ENCODE measurements around the gene TRPM2.

TRPM2 gene

DNA sequence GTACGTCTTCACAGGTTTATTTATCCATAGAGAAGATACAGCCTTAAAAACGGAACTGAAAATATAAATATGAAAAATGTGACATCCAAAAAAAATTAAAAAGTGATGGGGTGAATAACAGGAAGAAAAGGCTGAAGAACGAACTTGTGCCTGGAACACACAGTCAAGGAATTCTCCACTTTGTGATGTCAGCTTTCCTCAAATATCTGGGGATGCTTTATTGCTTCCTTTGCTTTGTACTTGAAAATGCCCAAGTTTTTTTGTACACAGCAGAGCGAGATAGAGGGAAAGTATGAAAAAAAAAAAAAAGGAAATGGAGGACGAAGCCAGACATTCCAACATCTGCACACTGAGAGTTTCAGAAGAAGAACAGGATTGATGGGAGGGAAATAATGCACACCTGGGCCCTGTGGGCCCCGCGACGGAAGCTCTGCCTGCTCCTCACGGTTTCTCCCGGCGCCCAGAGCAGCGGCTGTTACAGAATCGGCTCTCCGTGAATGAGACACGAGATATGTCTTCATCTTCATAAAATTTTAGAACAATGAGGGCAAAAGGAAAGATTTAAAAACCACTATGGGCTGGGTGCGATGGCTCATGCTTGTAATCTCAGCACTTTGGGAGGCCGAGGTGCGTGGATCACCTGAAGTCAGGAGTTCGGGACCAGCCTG is 91.9 kb downstream of the TRPM2 start:
- no peak for DNase-seq (ENCODE audit: low read depth, low spot score)
- no peak overlapping the region for H3K4me3 ChIP-seq (ENCODE audit: low read length)

DNA sequence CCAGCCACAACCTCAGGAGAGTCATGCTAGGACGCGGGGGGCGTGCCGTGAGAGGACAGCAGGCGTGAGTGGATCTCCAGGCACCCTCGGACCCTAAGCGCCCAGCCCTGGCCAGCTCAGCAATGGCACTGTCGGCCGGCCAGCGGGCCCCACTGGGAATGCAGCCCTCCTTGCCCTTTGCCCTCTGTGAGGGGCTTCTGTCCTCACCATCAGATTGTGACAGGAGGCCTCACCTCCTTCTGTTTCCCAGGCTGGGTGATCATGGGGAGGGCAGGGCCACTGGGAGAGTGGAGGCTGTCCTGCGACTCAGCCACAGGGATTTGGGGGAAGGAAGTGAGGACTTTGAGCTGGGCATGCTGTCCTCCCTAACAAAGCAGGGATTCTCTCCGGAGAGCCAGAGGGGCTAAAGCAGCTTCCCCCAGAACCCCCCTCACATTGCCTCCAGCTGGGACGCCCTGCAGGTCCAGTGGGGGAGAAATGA is 95.3 kb downstream of the TRPM2 start:
- DNase-seq (ENCODE audit: low read depth, low spot score) = no peak
- H3K4me3 ChIP-seq (ENCODE audit: low read length) = no peak overlapping the region

DNA sequence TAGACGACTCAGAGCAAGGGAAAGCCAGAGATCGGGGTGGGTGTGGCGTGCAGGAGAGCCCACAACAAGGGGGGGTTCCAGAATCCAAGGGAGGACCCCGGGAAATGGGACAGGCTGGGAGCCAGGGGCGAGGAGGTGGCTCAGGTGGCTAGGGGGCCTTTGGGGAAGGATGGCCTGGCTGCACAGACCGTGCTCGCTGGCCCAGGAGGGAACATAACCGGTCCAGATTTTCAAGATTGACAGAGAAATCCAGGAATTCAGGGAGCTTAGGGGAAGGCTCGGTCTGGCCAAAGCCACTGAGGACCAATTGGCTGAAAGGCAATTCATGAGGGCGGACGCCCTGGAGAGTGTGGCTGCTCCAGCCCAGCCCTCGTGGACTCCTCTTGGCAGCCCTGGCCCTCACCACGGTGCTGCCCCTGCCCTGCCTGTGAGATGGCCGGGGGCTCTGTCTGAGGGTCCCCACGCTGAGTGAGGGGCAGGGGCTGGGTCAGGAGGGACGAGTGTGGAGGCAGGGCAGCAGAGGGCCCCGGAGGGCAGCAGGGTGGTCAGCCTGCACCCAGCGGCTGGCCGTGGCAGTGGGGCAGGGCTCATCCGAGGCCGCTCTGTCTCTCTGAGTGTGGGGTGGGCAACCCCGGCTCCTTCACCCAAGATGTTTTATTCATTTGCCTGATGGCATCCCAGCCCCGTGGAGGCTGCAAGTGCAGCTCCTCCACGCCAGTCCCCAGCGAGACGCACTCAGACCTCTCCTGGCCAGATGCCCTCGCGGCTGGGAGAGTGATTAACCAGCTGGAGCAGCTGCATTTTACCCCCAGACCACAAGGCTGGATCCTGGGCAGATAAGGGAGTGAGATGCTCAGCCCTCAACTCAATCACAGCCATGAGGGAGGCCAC is 96.3 kb downstream of the TRPM2 start:
- no peak overlapping the region for H3K4me3 ChIP-seq (ENCODE audit: low read length)
- DNase-seq (ENCODE audit: low read depth, low spot score) = no peak

DNA sequence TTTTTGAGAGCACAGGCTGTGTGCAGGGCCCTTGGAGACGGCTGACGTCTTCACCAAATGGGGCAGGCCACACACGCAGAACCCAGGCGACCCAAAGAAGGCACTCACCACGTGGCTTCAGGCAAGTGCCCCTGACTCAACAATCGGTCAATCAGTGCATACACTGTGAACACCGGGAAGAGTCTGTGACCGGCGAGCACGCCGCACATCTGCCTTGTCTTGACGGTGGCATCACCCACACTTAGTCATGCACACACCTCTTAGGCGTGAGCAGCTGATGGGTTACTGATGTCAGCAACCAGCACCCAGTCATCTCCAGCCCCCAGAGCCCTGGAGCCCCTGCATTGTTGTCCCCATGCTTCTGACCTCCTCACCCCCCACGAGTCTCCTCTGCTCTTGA is 97.0 kb downstream of the TRPM2 start:
- H3K4me3 ChIP-seq (ENCODE audit: low read length) = no peak overlapping the region
- DNase-seq (ENCODE audit: low read depth, low spot score) = no peak

DNA sequence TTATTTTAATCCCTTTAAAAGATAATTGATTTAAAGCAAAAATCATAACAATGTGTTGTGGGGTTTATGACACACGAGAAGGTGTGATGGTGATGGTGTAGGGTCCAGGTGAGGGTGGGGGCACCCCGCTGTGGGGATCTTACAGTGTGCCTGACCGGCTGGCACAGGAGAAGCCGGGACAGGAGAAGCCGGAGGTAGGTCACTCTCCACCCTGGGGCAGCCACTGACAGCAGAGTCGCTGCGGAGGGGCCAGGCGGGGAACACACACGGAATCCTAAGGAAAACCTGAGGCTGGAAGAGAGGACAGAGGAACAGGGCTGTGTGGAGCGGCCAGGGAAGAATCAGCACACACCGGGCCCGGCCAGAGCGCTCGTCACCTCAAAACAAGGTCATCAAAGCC is 97.6 kb downstream of the TRPM2 start:
- H3K4me3 ChIP-seq (ENCODE audit: low read length) = no peak overlapping the region

DNA sequence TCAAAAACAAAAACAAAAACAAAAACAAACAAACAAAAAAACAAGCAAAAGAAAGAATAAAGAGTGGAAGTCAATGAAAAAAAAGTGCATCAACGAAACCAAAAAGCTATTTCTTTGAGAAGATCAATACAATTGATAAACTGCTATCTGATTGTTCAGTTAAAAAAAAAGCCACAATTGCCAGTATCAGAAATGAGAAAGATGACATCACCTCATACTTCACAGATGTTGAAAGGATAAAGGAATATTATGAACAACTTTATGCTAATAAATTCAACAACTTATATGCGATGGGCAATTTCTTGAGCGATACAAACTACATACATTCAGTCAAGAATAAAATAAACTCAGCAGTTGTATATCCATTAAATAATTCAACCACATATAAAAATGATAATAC is 99.7 kb downstream of the TRPM2 start:
- no peak for DNase-seq (ENCODE audit: low read depth, low spot score)
- H3K4me3 ChIP-seq (ENCODE audit: low read length) = no peak overlapping the region

More for the DNA sequence above, 97.6 kb downstream of the TRPM2 start:
- DNase-seq (ENCODE audit: low read depth, low spot score) = no peak

DNA sequence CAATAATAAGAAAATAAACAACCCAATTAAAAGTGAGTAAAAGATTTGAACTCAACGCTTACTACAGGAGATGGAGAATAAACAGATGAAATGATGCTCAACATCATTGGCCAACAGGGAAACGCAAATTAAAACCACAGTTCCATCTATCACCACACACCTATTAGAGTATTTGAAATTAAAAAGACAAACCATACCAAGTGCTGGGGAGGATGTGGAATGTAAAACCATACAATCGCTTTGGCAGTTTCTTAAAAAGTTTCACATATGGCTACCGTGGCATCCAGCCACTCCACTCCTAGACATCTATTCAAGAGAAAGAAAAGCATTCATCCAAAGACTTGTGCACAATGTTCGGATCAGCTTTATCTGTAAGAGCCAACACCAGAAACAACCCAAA is 100.6 kb downstream of the TRPM2 start:
- DNase-seq (ENCODE audit: low read depth, low spot score) = no peak
- no peak overlapping the region for H3K4me3 ChIP-seq (ENCODE audit: low read length)

DNA sequence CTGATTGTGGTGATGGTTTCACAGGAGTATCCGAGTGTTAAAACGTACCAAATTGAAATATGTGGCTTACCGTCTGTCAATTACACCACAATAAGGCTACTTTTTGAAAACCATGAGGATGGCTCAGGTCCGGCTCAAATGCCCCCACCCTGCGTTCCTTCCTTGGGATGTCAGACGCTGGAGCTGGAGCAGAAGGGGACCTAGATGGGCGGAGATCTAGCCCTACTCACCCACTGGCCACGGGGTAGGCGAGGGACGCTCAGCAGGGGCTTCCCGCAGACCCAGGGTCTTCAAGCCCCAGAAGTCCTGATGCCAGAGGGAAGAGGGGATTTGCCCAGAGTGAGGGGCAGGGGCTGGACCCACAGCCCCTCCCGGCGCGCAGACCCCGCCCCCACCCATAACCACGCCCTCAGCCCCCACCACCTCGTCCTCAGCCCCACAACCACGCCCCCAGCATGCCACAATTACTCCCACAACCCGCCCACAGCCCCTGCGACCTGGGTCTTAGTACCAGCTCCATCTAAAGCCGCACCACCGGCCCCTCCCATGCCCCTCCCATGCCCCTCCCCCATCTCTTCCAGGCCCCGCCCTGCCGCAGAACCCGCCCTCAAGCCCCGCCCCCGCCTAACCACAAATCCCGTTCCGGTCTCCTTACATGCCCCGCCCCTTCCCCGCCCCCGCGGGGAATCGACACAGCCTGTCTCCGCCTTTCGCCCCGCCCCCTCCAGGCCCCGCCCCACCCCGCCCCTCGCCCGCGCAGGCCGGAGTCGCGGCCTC is 101.5 kb downstream of the TRPM2 start, which contains the start of gene LRRC3:
LRRC3 (plus strand) TSS at position 764 of the 777 bp plus-strand sequence. CDS start 1,135 bp downstream, outside the sequence.
- H3K4me3 ChIP-seq (ENCODE audit: low read length) = peak within 1 kb of the TSS; percentile 36
- peak; percentile 55 for DNase-seq (ENCODE audit: low read depth, low spot score)

DNA sequence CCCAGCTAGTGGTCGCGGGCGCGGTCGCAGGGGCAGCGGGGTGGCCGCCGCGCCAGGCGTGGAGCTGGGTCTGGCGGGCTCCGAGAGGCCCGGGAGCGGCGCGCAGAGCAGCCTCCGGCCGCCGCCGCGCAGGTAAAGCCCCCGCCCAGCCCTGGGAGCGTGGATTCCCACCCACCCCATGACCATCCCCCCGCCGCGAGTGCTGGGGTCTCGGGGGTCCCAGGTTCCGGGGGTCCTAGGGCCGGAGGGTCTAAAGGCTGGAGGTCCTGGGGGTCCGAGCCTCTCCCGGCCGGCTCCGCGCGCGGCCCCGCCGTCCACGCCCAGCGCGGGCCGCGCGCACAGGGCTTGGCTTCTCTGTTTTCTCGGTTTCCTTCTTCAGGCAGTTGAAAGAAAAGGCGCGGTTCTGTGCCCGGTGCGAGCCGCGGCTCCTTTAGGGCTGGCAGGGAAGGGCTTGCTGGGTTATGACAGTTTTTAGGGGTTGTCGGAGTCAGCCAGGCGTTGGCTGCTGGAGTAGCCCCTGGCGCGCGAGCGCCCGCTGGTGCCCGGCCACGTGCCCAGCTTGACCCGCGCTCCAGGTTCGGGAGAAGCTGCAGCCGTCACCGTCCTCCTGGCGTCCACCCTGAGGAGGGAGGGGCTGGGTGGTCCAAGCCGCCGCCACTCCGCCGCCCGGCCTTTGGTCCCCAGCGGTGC is 102.2 kb downstream of the TRPM2 start:
- peak overlapping the region; percentile 36 for H3K4me3 ChIP-seq (ENCODE audit: low read length)
- DNase-seq (ENCODE audit: low read depth, low spot score) = no peak

DNA sequence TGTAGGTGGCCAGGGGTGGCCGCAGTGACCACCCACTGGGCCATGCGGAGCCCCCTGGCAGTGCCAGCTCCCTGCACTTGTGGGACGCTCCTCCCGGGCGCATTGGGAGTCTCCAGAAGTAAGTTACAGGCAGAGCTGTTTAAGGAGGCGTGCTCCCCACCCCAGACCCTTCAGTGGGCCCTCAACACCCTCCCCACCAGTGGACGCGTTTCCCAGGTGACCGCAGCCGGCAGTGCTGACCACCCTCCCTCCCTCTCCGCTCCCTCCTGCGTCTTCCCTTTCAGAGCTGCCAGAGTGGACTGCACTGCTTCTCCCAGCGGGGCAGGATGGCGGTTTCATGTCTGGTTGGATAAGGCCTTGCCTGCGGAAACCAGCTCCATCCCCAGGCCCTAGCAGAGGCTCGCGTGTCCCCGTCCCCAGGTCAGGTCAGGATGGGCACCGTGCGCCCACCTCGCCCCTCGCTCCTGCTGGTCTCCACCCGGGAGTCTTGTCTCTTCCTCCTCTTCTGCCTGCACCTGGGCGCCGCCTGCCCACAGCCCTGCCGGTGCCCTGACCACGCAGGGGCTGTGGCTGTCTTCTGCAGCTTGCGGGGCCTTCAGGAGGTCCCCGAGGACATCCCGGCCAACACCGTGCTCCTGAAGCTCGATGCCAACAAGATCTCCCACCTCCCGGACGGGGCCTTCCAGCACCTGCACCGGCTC is 102.9 kb downstream of the TRPM2 start:
- DNase-seq (ENCODE audit: low read depth, low spot score) = no peak
- H3K4me3 ChIP-seq (ENCODE audit: low read length) = peak overlapping the region; percentile 36

DNA sequence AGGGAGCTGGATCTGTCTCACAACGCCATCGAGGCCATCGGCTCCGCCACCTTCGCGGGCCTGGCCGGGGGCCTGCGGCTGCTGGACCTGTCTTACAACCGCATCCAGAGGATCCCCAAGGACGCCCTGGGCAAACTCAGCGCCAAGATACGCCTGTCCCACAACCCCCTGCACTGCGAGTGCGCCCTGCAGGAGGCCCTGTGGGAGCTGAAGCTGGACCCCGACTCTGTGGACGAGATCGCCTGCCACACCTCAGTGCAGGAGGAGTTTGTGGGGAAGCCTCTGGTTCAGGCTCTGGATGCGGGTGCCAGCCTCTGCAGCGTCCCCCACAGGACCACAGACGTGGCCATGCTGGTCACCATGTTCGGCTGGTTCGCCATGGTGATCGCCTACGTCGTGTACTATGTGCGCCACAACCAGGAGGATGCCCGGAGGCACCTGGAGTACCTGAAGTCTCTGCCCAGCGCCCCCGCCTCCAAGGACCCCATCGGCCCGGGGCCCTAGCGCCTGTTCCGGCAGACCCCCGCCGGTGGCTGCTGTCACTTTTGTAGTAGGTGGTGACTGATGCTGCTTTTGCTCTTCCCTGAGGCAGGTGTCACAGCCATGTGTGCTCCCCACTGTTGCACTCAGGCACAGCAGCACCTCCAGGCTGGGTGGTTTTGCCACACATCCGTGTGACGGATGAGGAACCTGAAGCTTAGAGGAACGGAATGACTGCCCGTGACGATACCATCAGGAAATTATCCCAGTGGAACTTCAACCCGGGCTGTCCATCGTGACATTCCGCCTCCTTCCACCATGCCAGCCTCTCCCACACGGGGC is 103.7 kb downstream of the TRPM2 start:
- H3K4me3 ChIP-seq (ENCODE audit: low read length) = no peak overlapping the region
- DNase-seq (ENCODE audit: low read depth, low spot score) = no peak

DNA sequence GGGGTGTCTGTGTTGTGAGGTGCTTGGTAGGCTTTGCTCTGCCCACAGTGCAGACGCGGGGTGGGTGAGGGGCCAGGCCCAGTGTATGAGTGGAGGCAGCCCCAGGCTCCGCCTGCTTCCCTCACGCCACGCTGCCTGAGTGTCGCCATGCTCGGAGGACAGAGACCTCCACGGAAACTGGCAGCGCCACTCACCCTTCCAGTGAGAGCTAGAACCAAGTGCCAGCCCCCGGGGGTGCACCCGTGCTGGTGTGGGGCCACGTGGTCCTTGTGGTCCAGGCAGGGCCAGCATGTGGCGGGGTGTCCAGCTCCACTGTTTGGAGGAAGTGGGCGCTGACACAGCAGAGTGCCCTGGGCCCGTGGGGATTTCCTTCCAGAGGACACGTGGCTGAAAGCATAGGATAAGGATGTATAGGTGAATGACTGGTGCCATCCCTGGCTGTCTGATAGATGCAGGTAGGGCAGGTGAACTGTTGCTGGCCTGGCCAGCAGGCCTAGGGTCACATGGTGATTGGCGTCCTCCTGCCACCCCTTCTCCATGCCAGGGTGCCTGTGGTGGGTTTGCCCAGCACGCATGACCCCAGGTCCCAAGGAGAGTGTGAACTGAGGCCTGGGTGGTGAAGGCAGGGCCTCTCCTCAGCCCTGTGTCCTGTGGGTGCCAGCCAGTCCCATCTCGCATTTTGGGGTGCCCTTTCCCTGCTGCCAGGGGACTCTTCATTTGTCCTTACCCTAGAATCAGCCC is 105.7 kb downstream of the TRPM2 start:
- no peak overlapping the region for H3K4me3 ChIP-seq (ENCODE audit: low read length)
- no peak for DNase-seq (ENCODE audit: low read depth, low spot score)

DNA sequence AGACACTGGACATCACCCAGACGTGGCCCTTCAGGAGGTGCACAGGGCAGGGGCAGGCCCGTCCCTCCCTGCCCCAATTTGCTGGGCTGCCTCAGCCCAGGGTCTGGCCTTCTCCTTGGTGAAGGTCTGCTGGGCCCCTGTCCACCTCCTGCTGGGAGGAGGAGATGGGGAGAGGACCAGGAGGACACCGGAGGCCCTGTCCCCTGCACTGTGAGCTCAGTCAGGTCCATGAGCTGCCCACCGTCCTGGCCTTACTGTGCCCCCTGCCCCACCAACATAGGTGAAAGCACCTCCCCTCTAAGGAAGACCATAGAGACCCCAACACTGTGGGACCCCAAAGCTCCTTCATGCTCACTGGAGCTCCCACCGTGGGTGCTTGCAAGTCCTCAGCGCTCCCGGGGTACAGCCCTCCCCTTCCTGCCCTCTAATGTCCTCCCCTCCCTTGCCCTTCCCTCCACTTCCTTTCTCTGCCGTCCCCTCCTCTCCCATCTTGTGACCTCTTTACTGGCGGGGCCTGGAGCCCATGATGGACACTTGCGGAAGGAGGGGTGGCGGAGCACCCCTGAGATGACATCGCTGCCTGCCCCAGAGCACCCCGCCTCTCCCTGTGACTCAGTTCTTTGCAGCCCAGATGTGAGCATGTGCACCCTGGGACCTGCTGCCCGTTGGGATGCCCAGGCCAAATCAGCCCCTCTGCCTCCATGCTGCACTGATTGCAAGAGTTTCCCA is 106.5 kb downstream of the TRPM2 start:
- DNase-seq (ENCODE audit: low read depth, low spot score) = no peak
- H3K4me3 ChIP-seq (ENCODE audit: low read length) = no peak overlapping the region

DNA sequence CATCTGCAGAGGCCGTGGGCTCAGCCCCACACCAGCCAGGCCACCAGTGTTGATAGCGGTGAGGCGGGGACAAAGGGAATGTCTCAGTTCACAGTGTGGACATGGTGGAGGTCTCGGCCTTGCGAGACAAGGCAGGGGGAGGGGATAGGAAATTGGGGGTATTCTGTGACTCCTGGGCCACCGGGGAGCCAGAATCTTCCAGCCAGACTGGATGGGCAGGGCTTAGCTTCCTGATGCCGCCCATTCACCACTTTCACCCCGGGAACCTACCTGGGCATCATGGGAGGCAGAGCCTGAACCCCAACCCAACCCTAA is 107.0 kb downstream of the TRPM2 start:
- DNase-seq (ENCODE audit: low read depth, low spot score) = no peak
- H3K4me3 ChIP-seq (ENCODE audit: low read length) = no peak overlapping the region

DNA sequence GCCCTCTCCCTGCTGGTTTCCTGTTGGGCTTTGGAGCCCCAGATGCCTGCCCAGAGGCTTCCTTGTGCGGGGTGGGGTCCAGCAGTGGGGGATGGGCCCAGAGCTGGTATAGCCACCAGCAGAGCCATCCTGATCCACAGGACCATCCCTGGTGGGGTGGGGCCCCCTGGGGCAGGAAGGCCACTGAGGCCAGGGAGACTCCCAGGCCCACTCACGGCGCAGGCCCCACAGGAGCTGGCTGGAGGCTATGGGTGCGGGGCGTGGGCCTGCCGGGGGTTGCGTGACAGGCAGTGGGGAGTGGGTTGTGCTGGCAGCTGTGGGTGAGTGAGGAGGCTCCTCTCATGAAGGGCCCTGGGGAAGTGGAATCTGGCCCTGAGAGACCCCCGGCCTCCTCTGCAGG is 107.6 kb downstream of the TRPM2 start:
- H3K4me3 ChIP-seq (ENCODE audit: low read length) = no peak overlapping the region
- no peak for DNase-seq (ENCODE audit: low read depth, low spot score)

DNA sequence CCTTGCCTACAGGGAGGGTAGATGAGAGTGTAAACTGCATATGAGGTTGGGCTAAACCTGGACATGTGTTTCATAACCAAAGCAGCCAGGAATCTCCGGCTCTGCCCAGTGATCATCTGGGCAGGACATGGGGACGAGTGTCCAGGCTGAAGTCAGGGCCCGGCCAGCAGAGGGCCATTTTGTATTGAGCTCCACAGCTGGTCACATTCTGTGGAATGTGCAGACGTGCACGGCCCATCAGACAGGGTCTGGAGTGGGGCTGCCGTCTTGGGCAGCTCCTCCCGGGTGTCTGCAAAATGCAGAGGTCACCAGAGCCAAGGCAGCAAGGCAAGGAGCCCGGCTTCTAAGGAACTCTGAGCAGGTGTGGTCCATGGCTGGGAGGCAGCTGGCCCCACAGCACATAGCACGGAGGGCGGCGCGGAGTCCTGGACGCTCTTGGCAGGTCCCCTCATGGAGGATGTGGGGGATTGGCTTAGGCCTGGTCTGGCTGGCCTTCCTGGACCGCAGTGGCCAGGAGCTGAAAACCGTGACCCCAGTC is 108.1 kb downstream of the TRPM2 start:
- H3K4me3 ChIP-seq (ENCODE audit: low read length) = no peak overlapping the region
- no peak for DNase-seq (ENCODE audit: low read depth, low spot score)

Data from Jurkat, Clone E6-1 (cell line).